ENCODE data around the gene PBRM1.

DNA sequence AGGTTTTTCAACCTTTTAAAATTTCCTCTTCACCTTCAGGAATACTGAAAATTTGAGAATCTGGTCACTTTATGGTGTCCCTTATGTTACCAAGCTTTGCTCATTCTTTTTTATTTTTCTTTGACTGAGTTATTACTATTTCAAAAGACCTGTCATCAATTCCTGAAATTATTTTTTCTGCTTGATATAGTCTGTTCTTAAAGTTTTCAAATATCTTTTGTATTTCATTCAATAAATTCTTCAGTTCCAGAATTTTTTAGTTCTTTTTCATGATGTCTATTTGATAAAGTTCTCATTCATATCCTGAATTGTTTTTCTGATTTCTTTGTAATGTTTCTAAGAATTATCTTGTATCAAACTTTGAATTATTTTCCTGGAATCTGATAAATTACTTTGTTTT lies 85.5 kb downstream of the PBRM1 start:
- TF ChIP-seq, protein P1, sequence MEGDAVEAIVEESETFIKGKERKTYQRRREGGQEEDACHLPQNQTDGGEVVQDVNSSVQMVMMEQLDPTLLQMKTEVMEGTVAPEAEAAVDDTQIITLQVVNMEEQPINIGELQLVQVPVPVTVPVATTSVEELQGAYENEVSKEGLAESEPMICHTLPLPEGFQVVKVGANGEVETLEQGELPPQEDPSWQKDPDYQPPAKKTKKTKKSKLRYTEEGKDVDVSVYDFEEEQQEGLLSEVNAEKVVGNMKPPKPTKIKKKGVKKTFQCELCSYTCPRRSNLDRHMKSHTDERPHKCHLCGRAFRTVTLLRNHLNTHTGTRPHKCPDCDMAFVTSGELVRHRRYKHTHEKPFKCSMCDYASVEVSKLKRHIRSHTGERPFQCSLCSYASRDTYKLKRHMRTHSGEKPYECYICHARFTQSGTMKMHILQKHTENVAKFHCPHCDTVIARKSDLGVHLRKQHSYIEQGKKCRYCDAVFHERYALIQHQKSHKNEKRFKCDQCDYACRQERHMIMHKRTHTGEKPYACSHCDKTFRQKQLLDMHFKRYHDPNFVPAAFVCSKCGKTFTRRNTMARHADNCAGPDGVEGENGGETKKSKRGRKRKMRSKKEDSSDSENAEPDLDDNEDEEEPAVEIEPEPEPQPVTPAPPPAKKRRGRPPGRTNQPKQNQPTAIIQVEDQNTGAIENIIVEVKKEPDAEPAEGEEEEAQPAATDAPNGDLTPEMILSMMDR (IDR thresholded peaks at IDR 0.05), result no peak
- no peak for TF ChIP-seq POLR2A (IDR thresholded peaks at IDR 0.05)
